Liver (tissue), 9 donors: ENCODE measurements around the gene DRAXIN. TPM values are rescaled to one million over a fixed set of nuclear protein-coding genes. Genes with fewer than 3 reads are reported as not detected.

Experiments
- DNase-seq: peaks from one replicate; pipeline ENCODE4 v3.0.0-alpha.2; 2017; ENCODE audit warnings: low spot score
- H3K27ac ChIP-seq, 2 donors: one replicate each; pipeline ENCODE4 v1.7.0; 2013; ENCODE audit warnings: inconsistent platforms in 2 of 2, low read length in 2 of 2, control low read depth in 1 of 2, low read depth in 1 of 2, mild to moderate bottlenecking in 1 of 2
- H3K27me3 ChIP-seq, 4 donors: one replicate each; pipeline versions ENCODE4 v1.6.1 to v1.7.0; 2013; ENCODE audit warnings: low read length in 3 of 4, inconsistent platforms in 1 of 4, mild to moderate bottlenecking in 1 of 4, moderate library complexity in 1 of 4; ENCODE audit not compliant: control insufficient read depth in 4 of 4, insufficient read depth in 4 of 4
- H3K36me3 ChIP-seq, 4 donors: one replicate each; pipeline versions ENCODE4 v1.6.1 to v1.7.0; 2013; ENCODE audit warnings: low read length in 3 of 4, mild to moderate bottlenecking in 3 of 4, low read depth in 1 of 4, moderate library complexity in 1 of 4; ENCODE audit not compliant: control insufficient read depth in 4 of 4, insufficient read depth in 3 of 4
- H3K4me1 ChIP-seq, 4 donors: one replicate each; pipeline versions ENCODE4 v1.6.1 to v1.7.0; 2013; ENCODE audit warnings: low read length in 3 of 4, mild to moderate bottlenecking in 3 of 4, moderate library complexity in 1 of 4; ENCODE audit not compliant: control insufficient read depth in 4 of 4, insufficient read depth in 4 of 4
- H3K4me3 ChIP-seq, 3 donors: one replicate each; pipeline versions ENCODE4 v1.6.1 to v1.7.0; 2013; ENCODE audit warnings: low read length in 3 of 3, control low read depth in 1 of 3, low read depth in 1 of 3, mild to moderate bottlenecking in 1 of 3
- H3K9ac ChIP-seq, 2 donors: one replicate each; pipeline ENCODE4 v1.7.0; 2013; ENCODE audit warnings: low read length in 2 of 2, mild to moderate bottlenecking in 2 of 2, moderate library complexity in 2 of 2, control low read depth in 1 of 2, low read depth in 1 of 2
- H3K9me3 ChIP-seq, 4 donors: one replicate each; pipeline versions ENCODE4 v1.6.1 to v1.7.0; 2013; ENCODE audit warnings: low read length in 3 of 4; ENCODE audit not compliant: control insufficient read depth in 4 of 4
- CTCF ChIP-seq: fragments of 150-350 bp; IDR thresholded peaks from 2 replicates; pipeline ENCODE4 v1.5.1; 2017; ENCODE audit warnings: improper control_type of control experiment, low read depth, low read length; ENCODE audit not compliant: missing input control
- EGR1 ChIP-seq, 2 donors: IDR thresholded peaks; 2 replicates each; pipeline ENCODE4 v1.6.1; 2016 to 2018; ENCODE audit warnings: antibody characterized with exemption in 2 of 2, low read depth in 2 of 2
- FOXA1 ChIP-seq: IDR thresholded peaks from 2 replicates; pipeline ENCODE4 v1.6.1; 2016; ENCODE audit warnings: antibody characterized with exemption
- FOXA2 ChIP-seq: IDR thresholded peaks from 2 replicates; pipeline ENCODE4 v1.6.1; 2016; ENCODE audit warnings: antibody characterized with exemption
- GABPA ChIP-seq, 2 donors: IDR thresholded peaks in 1 of 2; conservative IDR thresholded peaks in 1 of 2; 2 replicates each; pipeline ENCODE4 v1.6.1; 2016; ENCODE audit warnings: antibody characterized with exemption in 2 of 2, mild to moderate bottlenecking in 1 of 2, moderate library complexity in 1 of 2
- HNF4A ChIP-seq, 2 donors: conservative IDR thresholded peaks; 2 replicates each; pipeline ENCODE4 v1.6.1; 2016; ENCODE audit warnings: antibody characterized with exemption in 2 of 2, mild to moderate bottlenecking in 2 of 2
- HNF4G ChIP-seq: IDR thresholded peaks from 2 replicates; pipeline ENCODE4 v1.6.1; 2016; ENCODE audit warnings: antibody characterized with exemption
- JUND ChIP-seq, 2 donors: IDR thresholded peaks; 2 replicates each; pipeline ENCODE4 v1.6.1; 2016; ENCODE audit warnings: antibody characterized with exemption in 2 of 2
- MAX ChIP-seq: IDR thresholded peaks from 2 replicates; pipeline ENCODE4 v1.6.1; 2016; ENCODE audit warnings: antibody characterized with exemption
- NR2F2 ChIP-seq: IDR thresholded peaks from 2 replicates; pipeline ENCODE4 v1.6.1; 2016; ENCODE audit warnings: antibody characterized with exemption
- RAD21 ChIP-seq, 2 donors: IDR thresholded peaks; 2 replicates each; pipeline ENCODE4 v1.6.1; 2016; ENCODE audit warnings: antibody characterized with exemption in 2 of 2, mild to moderate bottlenecking in 2 of 2
- REST ChIP-seq: IDR thresholded peaks from 2 replicates; pipeline ENCODE4 v1.6.1; 2016; ENCODE audit warnings: antibody characterized with exemption, mild to moderate bottlenecking
- RXRA ChIP-seq, 2 donors: IDR thresholded peaks; 2 replicates each; pipeline ENCODE4 v1.6.1; 2017 to 2018; ENCODE audit warnings: antibody characterized with exemption in 2 of 2, mild to moderate bottlenecking in 1 of 2
- SP1 ChIP-seq: IDR thresholded peaks from 2 replicates; pipeline ENCODE4 v1.6.1; 2018; ENCODE audit warnings: antibody characterized with exemption, mild to moderate bottlenecking
- TAF1 ChIP-seq: conservative IDR thresholded peaks from 2 replicates; pipeline ENCODE4 v1.6.1; 2016; ENCODE audit warnings: antibody characterized with exemption, mild to moderate bottlenecking
- ZBTB33 ChIP-seq: IDR thresholded peaks from 2 replicates; pipeline ENCODE4 v1.6.1; 2016; ENCODE audit warnings: antibody characterized with exemption
- WGBS: extraction: QIAGEN DNeasy Blood & Tissue Kit; methylation state at CpG from one replicate; pipeline ENCODE4 v1.1.7; 2013; 5-methylcytosine and 5-hydroxymethylcytosine counted together
- polyA plus RNA-seq, 2 donors: library from polyadenylated mRNA; stranded (reverse) in 1 of 2; unstranded in 1 of 2; fragments of 200-250 nt in 1 of 2; fragments of >200 nt in 1 of 2; fragmentation: Nextera tagmentation in 1 of 2; extraction: Ambion mirVana in 1 of 2; gene quantifications; one replicate each; pipeline versions ENCODE4 v1.2.1 to v1.2.3, GENCODE V29; 2013 to 2015
- total RNA-seq, 2 donors: library from RNA; depleted of rRNA; stranded (reverse); fragments of >200 nt; gene quantifications; one replicate each; pipeline ENCODE4 v1.2.3, GENCODE V29; 2014
- TF ChIP-seq, protein P1 (sequence below): IDR thresholded peaks from 2 replicates; pipeline ENCODE4 v1.6.1; 2016; ENCODE audit warnings: antibody characterized with exemption
- donor health status: healthy.
- donor health status: healthy.
- donor health status: healthy.
- donor health status: healthy.
- donor health status: healthy.

DRAXIN gene
- total and polyA plus RNA-seq, 4 donors, result under 0.01 to 0.01 TPM; not detected in 2

DNA sequence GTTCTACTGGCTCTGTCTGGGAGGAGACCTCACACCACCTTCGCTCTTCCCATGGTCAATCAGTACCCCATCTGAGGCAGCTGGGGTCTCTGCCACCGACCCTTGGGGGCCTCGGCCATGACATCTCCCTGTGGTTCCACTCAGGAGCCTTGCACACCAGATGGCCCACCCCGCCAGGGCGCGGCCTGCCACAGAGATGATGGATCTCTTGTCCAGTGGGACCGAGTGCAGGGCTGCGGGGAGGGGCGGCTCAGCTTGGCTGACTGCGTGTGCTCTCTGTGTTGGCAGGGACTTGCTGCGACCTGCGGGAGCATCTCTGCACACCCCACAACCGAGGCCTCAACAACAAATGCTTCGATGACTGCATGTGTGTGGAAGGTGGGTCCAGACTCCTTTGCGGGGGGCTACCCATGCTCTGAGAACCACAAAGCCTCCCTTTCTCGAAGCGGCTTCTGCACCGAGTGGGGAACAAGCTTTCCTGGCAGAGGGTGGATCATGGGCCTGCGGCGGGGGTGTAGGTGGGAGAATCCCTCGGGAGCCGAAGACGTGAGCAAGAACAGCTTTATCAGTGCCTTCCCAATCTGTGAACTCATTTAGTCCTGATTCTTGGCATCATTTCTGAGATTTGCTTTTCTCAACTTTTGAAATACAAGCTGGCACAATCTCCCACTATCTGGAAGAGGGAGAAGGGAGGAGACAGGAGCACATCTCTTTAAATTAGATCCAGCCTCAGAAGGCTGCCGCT, 23.5 kb downstream of the DRAXIN start:
- Histone ChIP-seq H3K4me1 (peaks cover 1 to 8% (median 6%) of the 10 kb centered on the region in 4 donors), H3K9ac (no peak overlapping the region), H3K27me3 (no peaks in the 10 kb centered on the region), H3K4me3 (no peak overlapping the region), H3K9me3 (no peaks in the 10 kb centered on the region), H3K27ac (no peak overlapping the region), H3K36me3 (no peaks in the 10 kb centered on the region)
- TF ChIP-seq, protein P1, sequence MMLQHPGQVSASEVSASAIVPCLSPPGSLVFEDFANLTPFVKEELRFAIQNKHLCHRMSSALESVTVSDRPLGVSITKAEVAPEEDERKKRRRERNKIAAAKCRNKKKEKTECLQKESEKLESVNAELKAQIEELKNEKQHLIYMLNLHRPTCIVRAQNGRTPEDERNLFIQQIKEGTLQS, result no peak
- TF ChIP-seq FOXA2 (no peak), CTCF (no peak), RXRA (IDR thresholded peaks at IDR 0.05) (no peak), HNF4A (conservative IDR thresholded peaks at IDR 0.05) (no peak), REST (no peak), EGR1 (IDR thresholded peaks at IDR 0.05; ENCODE audit: low read depth in 2 of 2) (no peak), FOXA1 (no peak), ZBTB33 (no peak), MAX (no peak), NR2F2 (no peak), JUND (IDR thresholded peaks at IDR 0.05) (no peak), HNF4G (no peak), GABPA (IDR thresholded peaks at IDR 0.05 in 1 of 2, conservative IDR thresholded peaks at IDR 0.05 in 1 of 2) (no peak), SP1 (no peak), TAF1 (no peak), RAD21 (IDR thresholded peaks at IDR 0.05) (no peak)
- DNase-seq, result no peak
- 88% methylated on average over 24 of the region's 24 CpGs for WGBS
